Measurements from ENCODE around the gene SLC35G4.

The SLC35G4 gene

GRCh38 chr18:11587432-11587831 is 22.0 kb upstream of the SLC35G4 start:
- H3K9me3 ChIP-seq (ENCODE audit: control insufficient read depth, insufficient read depth, low read depth, low read length), result no peaks in the 10 kb centered on the region
- no peaks in the 10 kb centered on the region for H3K4me1 ChIP-seq (ENCODE audit: control insufficient read depth, insufficient read depth, low read length)
- ChIA-PET CTCF (interaction anchor here (1.4 to 1.5 kb wide), 2 partner anchors 34 to 145 kb away, joined by 3 to 4 read pairs; no protein-coding TSS in a partner anchor), POLR2A (no interaction called here)
- no peak overlapping the region for H3K4me3 ChIP-seq (ENCODE audit: low read depth, low read length)
- no peaks in the 10 kb centered on the region for H3K36me3 ChIP-seq (ENCODE audit: control insufficient read depth in 2 of 2, insufficient read depth in 1 of 2, low read length in 2 of 2)
- no peak overlapping the region for H3K27ac ChIP-seq (ENCODE audit: extremely low read depth, low read depth, low read length)
- TF ChIP-seq ZNF133 (tag by site-specific recombination; IDR thresholded peaks at IDR 0.05), result no peak
- TF ChIP-seq ZNF223 (tag by site-specific recombination; IDR thresholded peaks at IDR 0.05), result no peak

GRCh38 chr18:11587846-11588245 is 21.6 kb upstream of the SLC35G4 start:
- no peak for TF ChIP-seq SP2 (tag by site-specific recombination; IDR thresholded peaks at IDR 0.05)
- no peak for TF ChIP-seq ZNF341 (tag by site-specific recombination; IDR thresholded peaks at IDR 0.05; ENCODE audit: low read depth)
- no peak for TF ChIP-seq ZNF133 (tag by site-specific recombination; IDR thresholded peaks at IDR 0.05)
- TF ChIP-seq, protein P1, sequence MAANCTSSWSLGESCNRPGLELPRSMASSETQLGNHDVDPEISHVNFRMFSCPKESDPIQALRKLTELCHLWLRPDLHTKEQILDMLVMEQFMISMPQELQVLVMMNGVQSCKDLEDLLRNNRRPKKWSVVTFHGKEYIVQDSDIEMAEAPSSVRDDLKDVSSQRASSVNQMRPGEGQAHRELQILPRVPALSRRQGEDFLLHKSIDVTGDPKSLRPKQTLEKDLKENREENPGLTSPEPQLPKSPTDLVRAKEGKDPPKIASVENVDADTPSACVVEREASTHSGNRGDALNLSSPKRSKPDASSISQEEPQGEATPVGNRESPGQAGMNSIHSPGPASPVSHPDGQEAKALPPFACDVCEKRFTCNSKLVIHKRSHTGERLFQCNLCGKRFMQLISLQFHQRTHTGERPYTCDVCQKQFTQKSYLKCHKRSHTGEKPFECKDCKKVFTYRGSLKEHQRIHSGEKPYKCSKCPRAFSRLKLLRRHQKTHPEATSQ (tag by site-specific recombination; IDR thresholded peaks at IDR 0.05), result no peak
- TF ChIP-seq ZNF121 (tag by site-specific recombination; IDR thresholded peaks at IDR 0.05), result no peak
- no peak for TF ChIP-seq KLF8 (tag by site-specific recombination; IDR thresholded peaks at IDR 0.05)
- no peak for TF ChIP-seq ZNF184 (tag by site-specific recombination; IDR thresholded peaks at IDR 0.05)
- no peak for TF ChIP-seq PRDM6 (tag by site-specific recombination; IDR thresholded peaks at IDR 0.05)
- TF ChIP-seq GLIS1 (tag by site-specific recombination; IDR thresholded peaks at IDR 0.05), result no peak
- TF ChIP-seq TSHZ1 (tag by site-specific recombination; IDR thresholded peaks at IDR 0.05; ENCODE audit: borderline replicate concordance), result no peak
- TF ChIP-seq ZSCAN23 (tag by site-specific recombination; IDR thresholded peaks at IDR 0.05), result no peak
- TF ChIP-seq BCL11A (tag by site-specific recombination; IDR thresholded peaks at IDR 0.05; ENCODE audit: low read depth), result no peak
- TF ChIP-seq ZNF449 (tag by site-specific recombination; IDR thresholded peaks at IDR 0.05), result no peak
- TF ChIP-seq HOXC10 (CRISPR knock-in tag; IDR thresholded peaks at IDR 0.05), result no peak
- no peak for TF ChIP-seq ZNF157 (tag by site-specific recombination; IDR thresholded peaks at IDR 0.05)
- POLR2A ChIA-PET, result no interaction called here
- Histone ChIP-seq H3K4me1 (ENCODE audit: control insufficient read depth, insufficient read depth, low read length) (no peaks in the 10 kb centered on the region), H3K4me3 (ENCODE audit: low read depth, low read length) (no peak overlapping the region), H3K27ac (ENCODE audit: extremely low read depth, low read depth, low read length) (no peak overlapping the region), H3K36me3 (ENCODE audit: control insufficient read depth in 2 of 2, insufficient read depth in 1 of 2, low read length in 2 of 2) (no peaks in the 10 kb centered on the region), H3K9me3 (ENCODE audit: control insufficient read depth, insufficient read depth, low read depth, low read length) (no peaks in the 10 kb centered on the region)
- CTCF ChIA-PET, result interaction anchor here (1.4 to 1.5 kb wide), 2 partner anchors 34 to 145 kb away, joined by 3 to 4 read pairs; no protein-coding TSS in a partner anchor

All from HEK293 (cell line).